Tibial artery (tissue), 4 donors: ENCODE measurements around the gene DRD5.

Source experiments
- DNase-seq, 2 donors: peaks; one replicate each; pipeline ENCODE4 v3.0.0-alpha.2; 2019
- H3K27ac ChIP-seq, 2 donors: fragments of 200-600 bp; sonication (generic) in 1 of 2; 1 replicate in 1 of 2; 2 replicates in 1 of 2; pipeline ENCODE4 v1.5.1; 2018 to 2019; ENCODE audit warnings: mild to moderate bottlenecking in 1 of 2
- H3K27me3 ChIP-seq, 2 donors: fragments of 200-600 bp; sonication (generic) in 1 of 2; one replicate each; pipeline versions ENCODE4 v1.5.1 to v1.6.0; 2016 to 2019
- H3K36me3 ChIP-seq, 3 donors: fragments of 200-600 bp; sonication (generic) in 2 of 3; one replicate each; pipeline ENCODE4 v1.5.1; 2016 to 2019; ENCODE audit warnings: mild to moderate bottlenecking in 2 of 3
- H3K4me1 ChIP-seq, 4 donors: fragments of 200-600 bp; sonication (generic) in 2 of 4; 1 replicate in 3 of 4; 2 replicates in 1 of 4; pipeline ENCODE4 v1.5.1; 2016 to 2019
- H3K4me3 ChIP-seq, 2 donors: fragments of 200-600 bp; sonication (generic) in 1 of 2; 1 replicate in 1 of 2; 2 replicates in 1 of 2; pipeline ENCODE4 v1.5.1; 2018 to 2019; ENCODE audit warnings: mild to moderate bottlenecking in 2 of 2
- H3K9me3 ChIP-seq, 3 donors: fragments of 200-600 bp; sonication (generic) in 1 of 3; one replicate each; pipeline ENCODE4 v1.5.1; 2016 to 2019
- intact Hi-C: fragments of 100-400 bp; cut with DNase I; formaldehyde crosslinking; loops from one replicate; pipeline ENCODE4 v1.15.0; 2023; ENCODE audit warnings: low total_unique reads
- TF ChIP-seq, protein P1 (sequence below), 2 experiments: fragments of 200-600 bp in 1 of 2; fragments of 450-650 bp in 1 of 2; IDR thresholded peaks; one replicate each; pipeline ENCODE4 v1.5.1; 2017 to 2019; ENCODE audit warnings: antibody characterized with exemption in 2 of 2, mild to moderate bottlenecking in 1 of 2, moderate library complexity in 1 of 2

DRD5 gene

DNA sequence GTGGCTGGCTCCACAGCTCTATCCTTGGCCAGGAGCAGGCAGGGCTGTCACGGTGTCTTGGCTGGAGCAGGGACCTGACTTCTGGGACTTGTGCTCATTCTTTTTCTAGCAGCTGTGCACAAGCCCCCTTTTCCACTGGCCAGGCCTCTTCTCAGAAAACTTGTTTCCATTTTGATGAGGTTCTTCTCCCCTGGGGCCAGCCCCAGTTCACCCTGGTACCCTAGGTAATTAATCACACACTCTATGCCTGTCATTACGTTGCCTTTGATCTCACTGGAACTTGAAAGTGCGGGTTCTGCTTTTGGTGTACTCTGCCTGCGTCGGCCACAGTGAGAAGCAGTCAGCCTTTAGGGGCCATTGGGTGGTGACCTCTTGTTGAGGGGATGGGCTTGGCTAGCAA, 26.6 kb downstream of the DRD5 start:
- H3K4me3 ChIP-seq: no peak overlapping the region
- TF ChIP-seq, protein P1, sequence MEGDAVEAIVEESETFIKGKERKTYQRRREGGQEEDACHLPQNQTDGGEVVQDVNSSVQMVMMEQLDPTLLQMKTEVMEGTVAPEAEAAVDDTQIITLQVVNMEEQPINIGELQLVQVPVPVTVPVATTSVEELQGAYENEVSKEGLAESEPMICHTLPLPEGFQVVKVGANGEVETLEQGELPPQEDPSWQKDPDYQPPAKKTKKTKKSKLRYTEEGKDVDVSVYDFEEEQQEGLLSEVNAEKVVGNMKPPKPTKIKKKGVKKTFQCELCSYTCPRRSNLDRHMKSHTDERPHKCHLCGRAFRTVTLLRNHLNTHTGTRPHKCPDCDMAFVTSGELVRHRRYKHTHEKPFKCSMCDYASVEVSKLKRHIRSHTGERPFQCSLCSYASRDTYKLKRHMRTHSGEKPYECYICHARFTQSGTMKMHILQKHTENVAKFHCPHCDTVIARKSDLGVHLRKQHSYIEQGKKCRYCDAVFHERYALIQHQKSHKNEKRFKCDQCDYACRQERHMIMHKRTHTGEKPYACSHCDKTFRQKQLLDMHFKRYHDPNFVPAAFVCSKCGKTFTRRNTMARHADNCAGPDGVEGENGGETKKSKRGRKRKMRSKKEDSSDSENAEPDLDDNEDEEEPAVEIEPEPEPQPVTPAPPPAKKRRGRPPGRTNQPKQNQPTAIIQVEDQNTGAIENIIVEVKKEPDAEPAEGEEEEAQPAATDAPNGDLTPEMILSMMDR (IDR thresholded peaks at IDR 0.05): no peak
- H3K9me3 ChIP-seq: no peaks in the 10 kb centered on the region
- no peak overlapping the region for H3K27ac ChIP-seq
- no peaks in the 10 kb centered on the region for H3K36me3 ChIP-seq
- DNase-seq: no peak
- H3K27me3 ChIP-seq: no peaks in the 10 kb centered on the region
- H3K4me1 ChIP-seq: no peaks in the 10 kb centered on the region
- intact Hi-C loops: no loop called here

- Histone ChIP-seq H3K4me1 (no peaks in the 10 kb centered on the region), H3K9me3 (no peaks in the 10 kb centered on the region), H3K36me3 (no peaks in the 10 kb centered on the region), H3K27me3 (no peaks in the 10 kb centered on the region), H3K27ac (no peak overlapping the region), H3K4me3 (no peak overlapping the region)
- DNase-seq: no peak
- TF ChIP-seq, protein P1 (IDR thresholded peaks at IDR 0.05): no peak
- intact Hi-C loops: no loop called here
Observed at GRCh38 chr4:9811806-9812205, 30.4 kb downstream of the DRD5 start.

DNA sequence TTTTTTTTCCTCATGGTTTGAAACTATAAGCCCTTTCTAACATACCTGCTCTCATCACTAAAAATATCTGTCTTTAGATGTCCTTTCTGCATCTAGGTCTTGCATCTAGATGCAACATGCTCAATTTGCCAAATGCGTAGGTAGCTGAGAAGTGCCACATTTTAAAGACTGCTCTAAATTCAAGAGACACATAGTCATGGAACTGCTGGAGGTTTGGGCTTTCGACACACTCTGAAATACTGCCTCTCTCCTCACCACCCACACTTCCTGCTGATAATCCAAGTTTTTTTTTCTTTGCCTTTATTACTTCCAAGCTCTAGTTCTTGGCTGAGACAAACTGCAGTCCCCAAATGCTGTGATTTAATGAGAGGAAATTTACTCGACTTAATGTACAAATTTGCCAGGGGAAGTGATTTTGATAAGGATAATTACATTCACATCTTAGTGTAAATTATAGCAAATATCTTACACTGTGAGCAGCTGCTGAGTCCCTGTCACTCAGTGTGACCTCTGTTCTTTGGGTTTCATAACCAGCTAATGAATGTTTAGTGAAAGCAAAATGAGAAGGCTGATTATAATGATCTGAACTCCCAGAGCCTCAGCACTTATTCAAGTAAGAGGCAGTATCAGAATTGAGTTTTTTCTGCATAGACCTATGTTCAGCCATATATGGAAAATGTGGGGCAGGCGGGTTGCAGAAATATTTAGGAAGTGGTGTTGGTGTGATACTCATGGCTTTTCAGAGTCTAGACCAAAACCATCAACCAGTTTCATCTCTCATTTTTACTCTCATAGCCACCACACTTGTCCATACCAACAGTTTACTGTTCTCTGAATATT, 31.3 kb downstream of the DRD5 start:
- TF ChIP-seq, protein P1 (IDR thresholded peaks at IDR 0.05): no peak
- DNase-seq: no peak
- Histone ChIP-seq H3K9me3 (no peaks in the 10 kb centered on the region), H3K4me1 (no peaks in the 10 kb centered on the region), H3K27me3 (no peaks in the 10 kb centered on the region), H3K27ac (no peak overlapping the region), H3K4me3 (no peak overlapping the region), H3K36me3 (no peaks in the 10 kb centered on the region)
- intact Hi-C loops: no loop called here

DNA sequence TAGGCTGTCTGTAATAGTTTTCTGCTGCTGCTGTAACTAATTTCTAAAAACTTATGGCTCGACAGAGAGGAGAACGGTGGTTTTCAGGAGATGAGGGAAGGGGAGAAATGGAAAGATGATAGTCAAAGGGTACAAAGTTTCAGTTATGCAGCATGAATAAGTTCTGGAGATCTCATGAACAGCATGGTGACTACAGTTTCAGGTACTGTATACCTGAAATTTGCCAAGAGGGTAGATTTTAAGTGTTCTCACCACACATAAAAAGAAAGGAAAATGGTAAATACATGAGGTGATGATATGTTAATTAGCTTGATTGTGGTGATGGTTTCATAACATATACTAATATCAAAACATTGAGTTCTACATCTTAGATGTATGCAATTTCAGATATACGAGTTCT, 34.9 kb downstream of the DRD5 start:
- no peak overlapping the region for H3K4me3 ChIP-seq
- no peaks in the 10 kb centered on the region for H3K36me3 ChIP-seq
- intact Hi-C loops: no loop called here
- H3K27me3 ChIP-seq: no peaks in the 10 kb centered on the region
- no peaks in the 10 kb centered on the region for H3K9me3 ChIP-seq
- H3K27ac ChIP-seq: no peak overlapping the region
- no peak for DNase-seq
- no peaks in the 10 kb centered on the region for H3K4me1 ChIP-seq
- TF ChIP-seq, protein P1 (IDR thresholded peaks at IDR 0.05): no peak

- H3K36me3 ChIP-seq: no peaks in the 10 kb centered on the region
- intact Hi-C loops: no loop called here
- no peaks in the 10 kb centered on the region for H3K27me3 ChIP-seq
- TF ChIP-seq, protein P1 (IDR thresholded peaks at IDR 0.05): no peak
- DNase-seq: no peak
- no peaks in the 10 kb centered on the region for H3K4me1 ChIP-seq
- no peak overlapping the region for H3K27ac ChIP-seq
- no peak overlapping the region for H3K4me3 ChIP-seq
- H3K9me3 ChIP-seq: no peaks in the 10 kb centered on the region
Observed at GRCh38 chr4:9820343-9820742, 38.9 kb downstream of the DRD5 start.
